HUES6 (cell line): ENCODE results near the gene PRR19.

Experiments
- H3K27ac ChIP-seq: 2 replicates; pipeline ENCODE4 v1.7.0; 2013; ENCODE audit warnings: low read depth, mild to moderate bottlenecking, low read length, inconsistent platforms
- H3K27me3 ChIP-seq: 2 replicates; pipeline ENCODE4 v1.6.1; 2013; ENCODE audit warnings: low read length; ENCODE audit not compliant: control insufficient read depth, insufficient read depth
- H3K36me3 ChIP-seq: 2 replicates; pipeline ENCODE4 v1.6.1; 2013; ENCODE audit warnings: low read length; ENCODE audit not compliant: control insufficient read depth, insufficient read depth
- H3K4me1 ChIP-seq: 2 replicates; pipeline ENCODE4 v1.6.1; 2013; ENCODE audit warnings: low read length; ENCODE audit not compliant: control insufficient read depth, insufficient read depth
- H3K4me3 ChIP-seq: 2 replicates; pipeline ENCODE4 v1.5.1; 2013; ENCODE audit warnings: low read depth, low read length
- H3K9ac ChIP-seq: one replicate; pipeline ENCODE4 v1.6.1; 2013; ENCODE audit warnings: mild to moderate bottlenecking, low read length
- H3K9me3 ChIP-seq: 2 replicates; pipeline ENCODE4 v1.6.1; 2013; ENCODE audit warnings: low read depth, low read length; ENCODE audit not compliant: control insufficient read depth, insufficient read depth

Gene PRR19

GRCh38 chr19:42272989-42273406 is 28.9 kb upstream of the PRR19 start:
- no peak overlapping the region for H3K4me3 ChIP-seq
- no peaks in the 10 kb centered on the region for H3K9me3 ChIP-seq
- no peaks in the 10 kb centered on the region for H3K27me3 ChIP-seq
- peaks cover 23% of the 10 kb centered on the region for H3K4me1 ChIP-seq
- no peak overlapping the region for H3K9ac ChIP-seq
- H3K27ac ChIP-seq: no peak overlapping the region
- peaks cover 22% of the 10 kb centered on the region for H3K36me3 ChIP-seq

- Histone ChIP-seq H3K4me3 (no peak overlapping the region), H3K4me1 (peaks cover 24% of the 10 kb centered on the region), H3K9ac (no peak overlapping the region), H3K27me3 (no peaks in the 10 kb centered on the region), H3K36me3 (peaks cover 22% of the 10 kb centered on the region), H3K9me3 (no peaks in the 10 kb centered on the region), H3K27ac (no peak overlapping the region)
These were observed 28.4 kb upstream of the PRR19 start for GRCh38 chr19:42273407-42274064.

GRCh38 chr19:42274065-42274682 is 27.8 kb upstream of the PRR19 start:
- Histone ChIP-seq H3K9ac (no peak overlapping the region), H3K9me3 (no peaks in the 10 kb centered on the region), H3K36me3 (peaks cover 22% of the 10 kb centered on the region), H3K27ac (no peak overlapping the region), H3K27me3 (no peaks in the 10 kb centered on the region), H3K4me1 (peaks cover 25% of the 10 kb centered on the region), H3K4me3 (no peak overlapping the region)

- Histone ChIP-seq H3K27me3 (no peaks in the 10 kb centered on the region), H3K9me3 (no peaks in the 10 kb centered on the region), H3K36me3 (peaks cover 22% of the 10 kb centered on the region), H3K4me1 (peaks cover 24% of the 10 kb centered on the region), H3K27ac (no peak overlapping the region), H3K4me3 (no peak overlapping the region), H3K9ac (no peak overlapping the region)
These were observed 26.8 kb upstream of the PRR19 start for GRCh38 chr19:42275103-42275502.

- no peak overlapping the region for H3K9ac ChIP-seq
- peaks cover 22% of the 10 kb centered on the region for H3K36me3 ChIP-seq
- no peaks in the 10 kb centered on the region for H3K9me3 ChIP-seq
- H3K27ac ChIP-seq: no peak overlapping the region
- no peaks in the 10 kb centered on the region for H3K27me3 ChIP-seq
- H3K4me3 ChIP-seq: no peak overlapping the region
- H3K4me1 ChIP-seq: peaks cover 20% of the 10 kb centered on the region
These were observed 26.4 kb upstream of the PRR19 start for GRCh38 chr19:42275517-42275916.

GRCh38 chr19:42276284-42276683 is 25.6 kb upstream of the PRR19 start:
- Histone ChIP-seq H3K9me3 (no peaks in the 10 kb centered on the region), H3K4me1 (peaks cover 15% of the 10 kb centered on the region), H3K36me3 (peaks cover 22% of the 10 kb centered on the region), H3K27ac (no peak overlapping the region), H3K4me3 (no peak overlapping the region), H3K27me3 (no peaks in the 10 kb centered on the region), H3K9ac (no peak overlapping the region)

GRCh38 chr19:42276821-42277220 is 25.1 kb upstream of the PRR19 start:
- H3K4me1 ChIP-seq: peaks cover 20% of the 10 kb centered on the region
- H3K27me3 ChIP-seq: no peaks in the 10 kb centered on the region
- no peak overlapping the region for H3K9ac ChIP-seq
- no peak overlapping the region for H3K27ac ChIP-seq
- H3K4me3 ChIP-seq: no peak overlapping the region
- no peaks in the 10 kb centered on the region for H3K9me3 ChIP-seq
- peaks cover 22% of the 10 kb centered on the region for H3K36me3 ChIP-seq

GRCh38 chr19:42277821-42278451 is 24.0 kb upstream of the PRR19 start:
- Histone ChIP-seq H3K27ac (no peak overlapping the region), H3K4me3 (no peak overlapping the region), H3K9ac (peak overlapping the region; percentile 19), H3K4me1 (peaks cover 29% of the 10 kb centered on the region), H3K9me3 (no peaks in the 10 kb centered on the region), H3K27me3 (no peaks in the 10 kb centered on the region), H3K36me3 (peaks cover 17% of the 10 kb centered on the region)

GRCh38 chr19:42278452-42279154 is 23.3 kb upstream of the PRR19 start:
- H3K27me3 ChIP-seq: no peaks in the 10 kb centered on the region
- no peak overlapping the region for H3K27ac ChIP-seq
- H3K9ac ChIP-seq: peak overlapping the region; percentile 19
- H3K36me3 ChIP-seq: peaks cover 11% of the 10 kb centered on the region
- H3K4me3 ChIP-seq: no peak overlapping the region
- no peaks in the 10 kb centered on the region for H3K9me3 ChIP-seq
- H3K4me1 ChIP-seq: peaks cover 34% of the 10 kb centered on the region

GRCh38 chr19:42279155-42279901 is 22.6 kb upstream of the PRR19 start:
- peak overlapping the region; percentile 28 for H3K9ac ChIP-seq
- H3K27me3 ChIP-seq: no peaks in the 10 kb centered on the region
- peak overlapping the region; percentile 85 for H3K4me3 ChIP-seq
- H3K27ac ChIP-seq: no peak overlapping the region
- H3K36me3 ChIP-seq: peaks cover 5% of the 10 kb centered on the region; the same call in 1 of the 2 replicates
- no peaks in the 10 kb centered on the region for H3K9me3 ChIP-seq
- peaks cover 34% of the 10 kb centered on the region for H3K4me1 ChIP-seq
